ENCODE results near the gene CDH5. TPM values are rescaled to one million over a fixed set of nuclear protein-coding genes. Genes with fewer than 3 reads are reported as not detected.

Gene CDH5
- total RNA-seq, 1 donor from 2014 or later, result not detected

- Histone ChIP-seq H3K9me3 (ENCODE audit: low read depth) (no peaks in the 10 kb centered on the region), H2AFZ (replicated peaks) (no peak overlapping the region), H3K27me3 (no peaks in the 10 kb centered on the region), H4K20me1 (ENCODE audit: low read depth) (no peaks in the 10 kb centered on the region), H3K36me3 (no peaks in the 10 kb centered on the region), H3K9ac (no peak overlapping the region), H3K4me1 (peaks cover 15% of the 10 kb centered on the region), H3K79me2 (ENCODE audit: low read depth) (no peaks in the 10 kb centered on the region), H3K27ac (no peak overlapping the region), H3K4me2 (no peak overlapping the region), H3K4me3 (no peak overlapping the region), H3F3A (ENCODE audit: low read depth) (no peaks in the 10 kb centered on the region)
- Mint-ChIP-seq H3K4me1 (peaks cover 29% of the 10 kb centered on the region), H3K27me3 (ENCODE audit: insufficient read depth, low read depth) (peaks cover 9% of the 10 kb centered on the region), H3K9me3 (no peaks in the 10 kb centered on the region), H3K36me3 (no peaks in the 10 kb centered on the region), H3K27ac (no peak overlapping the region), H3K4me3 (no peak overlapping the region)
- DNase-seq (ENCODE audit: low spot score), result no peak
- no peak for TF ChIP-seq CTCF (IDR thresholded peaks at IDR 0.05)
Observed at GRCh38 chr16:66352304-66352703, 14.2 kb upstream of the CDH5 start.

- no peak overlapping the region for H3K4me3 ChIP-seq
- no peaks in the 10 kb centered on the region for H3K9me3 Mint-ChIP-seq
Observed at GRCh38 chr16:66353055-66353454, 13.4 kb upstream of the CDH5 start.

GRCh38 chr16:66354034-66354909 is 12.2 kb upstream of the CDH5 start:
- H3K27me3 Mint-ChIP-seq (ENCODE audit: insufficient read depth, low read depth), result peaks cover 14% of the 10 kb centered on the region
- H3K9me3 ChIP-seq (ENCODE audit: low read depth), result no peaks in the 10 kb centered on the region
- TF ChIP-seq EZH2phosphoT487 (IDR thresholded peaks at IDR 0.05) (no peak), EZH2 (IDR thresholded peaks at IDR 0.05) (no peak), CTCF (IDR thresholded peaks at IDR 0.05) (no peak)
- no peaks in the 10 kb centered on the region for H3K36me3 ChIP-seq
- no peak overlapping the region for H3K9ac ChIP-seq
- H3K4me2 ChIP-seq, result no peak overlapping the region
- H3K4me1 ChIP-seq, result peaks cover 20% of the 10 kb centered on the region
- H3K27ac ChIP-seq, result no peak overlapping the region
- H3K4me3 ChIP-seq, result no peak overlapping the region
- H3K27me3 ChIP-seq, result no peaks in the 10 kb centered on the region
- H3K36me3 Mint-ChIP-seq, result no peaks in the 10 kb centered on the region
- no peak for DNase-seq (ENCODE audit: low spot score)
- no peak overlapping the region for H3K4me3 Mint-ChIP-seq
- H3K9me3 Mint-ChIP-seq, result no peaks in the 10 kb centered on the region
- no peak overlapping the region for H2AFZ ChIP-seq (replicated peaks)
- peaks cover 2% of the 10 kb centered on the region for H3F3A ChIP-seq (ENCODE audit: low read depth)
- H3K4me1 Mint-ChIP-seq, result peaks cover 26% of the 10 kb centered on the region
- no peaks in the 10 kb centered on the region for H3K79me2 ChIP-seq (ENCODE audit: low read depth)
- H3K27ac Mint-ChIP-seq, result peak overlapping the region; percentile 12
- H4K20me1 ChIP-seq (ENCODE audit: low read depth), result no peaks in the 10 kb centered on the region

More at GRCh38 chr16:66353055-66353454, 13.4 kb upstream of the CDH5 start:
- H3K4me2 ChIP-seq, result no peak overlapping the region
- H3K4me1 ChIP-seq, result peaks cover 15% of the 10 kb centered on the region
- no peak overlapping the region for H3K27ac ChIP-seq
- peaks cover 27% of the 10 kb centered on the region for H3K4me1 Mint-ChIP-seq
- H3K36me3 Mint-ChIP-seq, result no peaks in the 10 kb centered on the region
- no peaks in the 10 kb centered on the region for H4K20me1 ChIP-seq (ENCODE audit: low read depth)
- H3K27ac Mint-ChIP-seq, result peak overlapping the region; percentile 35
- H2AFZ ChIP-seq (replicated peaks), result no peak overlapping the region
- H3F3A ChIP-seq (ENCODE audit: low read depth), result no peaks in the 10 kb centered on the region
- H3K9ac ChIP-seq, result no peak overlapping the region
- H3K36me3 ChIP-seq, result no peaks in the 10 kb centered on the region
- TF ChIP-seq EZH2 (IDR thresholded peaks at IDR 0.05) (no peak), CTCF (IDR thresholded peaks at IDR 0.05) (no peak), EZH2phosphoT487 (IDR thresholded peaks at IDR 0.05) (no peak)
- no peaks in the 10 kb centered on the region for H3K9me3 ChIP-seq (ENCODE audit: low read depth)
- DNase-seq (ENCODE audit: low spot score), result no peak
- H3K27me3 ChIP-seq, result no peaks in the 10 kb centered on the region
- H3K4me3 Mint-ChIP-seq, result no peak overlapping the region
- no peaks in the 10 kb centered on the region for H3K79me2 ChIP-seq (ENCODE audit: low read depth)
- peaks cover 11% of the 10 kb centered on the region for H3K27me3 Mint-ChIP-seq (ENCODE audit: insufficient read depth, low read depth)

Measured in neural progenitor cell (in vitro differentiated cells).